ENCODE results near the gene SEMA6D.

SEMA6D gene

GRCh38 chr15:47784820-47785219 is 67.5 kb downstream of the SEMA6D start:
- no peak overlapping the region for H3K27ac ChIP-seq
- no peak overlapping the region for H3K4me3 ChIP-seq
- intact Hi-C loops (cut with DNase I; ENCODE audit: low total_unique reads) = no loop called here
- no peaks in the 10 kb centered on the region for H3K27me3 ChIP-seq
- H3K36me3 ChIP-seq = no peaks in the 10 kb centered on the region
- H3K4me1 ChIP-seq = no peaks in the 10 kb centered on the region
- TF ChIP-seq CTCF (IDR thresholded peaks at IDR 0.05) = no peak
- peaks cover 0 to 3% (median 0%) of the 10 kb centered on the region in 3 donors for H3K9me3 ChIP-seq
- no peak for DNase-seq

- H3K36me3 ChIP-seq = no peaks in the 10 kb centered on the region
- no peak overlapping the region for H3K4me3 ChIP-seq
- no peak overlapping the region for H3K27ac ChIP-seq
- no peak for DNase-seq
- intact Hi-C loops (cut with DNase I; ENCODE audit: low total_unique reads) = no loop called here
- TF ChIP-seq CTCF (IDR thresholded peaks at IDR 0.05) = no peak
- peaks cover 0 to 3% (median 0%) of the 10 kb centered on the region in 3 donors for H3K9me3 ChIP-seq
- no peaks in the 10 kb centered on the region for H3K4me1 ChIP-seq
- H3K27me3 ChIP-seq = no peaks in the 10 kb centered on the region
These were observed 69.1 kb downstream of the SEMA6D start for GRCh38 chr15:47786371-47786770.

- DNase-seq = no peak
- no peak overlapping the region for H3K4me3 ChIP-seq
- H3K9me3 ChIP-seq = peaks cover 0 to 3% (median 0%) of the 10 kb centered on the region in 3 donors
- intact Hi-C loops (cut with DNase I; ENCODE audit: low total_unique reads) = no loop called here
- no peaks in the 10 kb centered on the region for H3K4me1 ChIP-seq
- TF ChIP-seq CTCF (IDR thresholded peaks at IDR 0.05) = no peak
- no peaks in the 10 kb centered on the region for H3K36me3 ChIP-seq
- H3K27me3 ChIP-seq = no peaks in the 10 kb centered on the region
- H3K27ac ChIP-seq = no peak overlapping the region
These were observed 70.6 kb downstream of the SEMA6D start for GRCh38 chr15:47787875-47788274.

- no peak overlapping the region for H3K4me3 ChIP-seq
- no peak for TF ChIP-seq CTCF (IDR thresholded peaks at IDR 0.05)
- DNase-seq = no peak
- H3K4me1 ChIP-seq = peaks cover 0 to 5% (median 0%) of the 10 kb centered on the region in 4 donors
- no peak overlapping the region for H3K27ac ChIP-seq
- H3K36me3 ChIP-seq = no peaks in the 10 kb centered on the region
- H3K27me3 ChIP-seq = no peaks in the 10 kb centered on the region
- no peaks in the 10 kb centered on the region for H3K9me3 ChIP-seq
- intact Hi-C loops (cut with DNase I; ENCODE audit: low total_unique reads) = no loop called here
These were observed 71.4 kb downstream of the SEMA6D start for GRCh38 chr15:47788685-47789084.

GRCh38 chr15:47791161-47791560 is 73.9 kb downstream of the SEMA6D start:
- no peaks in the 10 kb centered on the region for H3K27me3 ChIP-seq
- H3K4me3 ChIP-seq = no peak overlapping the region
- H3K4me1 ChIP-seq = peaks cover 0 to 14% (median 0%) of the 10 kb centered on the region in 4 donors
- intact Hi-C loops (cut with DNase I; ENCODE audit: low total_unique reads) = no loop called here
- no peaks in the 10 kb centered on the region for H3K36me3 ChIP-seq
- no peak overlapping the region for H3K27ac ChIP-seq
- TF ChIP-seq CTCF (IDR thresholded peaks at IDR 0.05) = no peak
- H3K9me3 ChIP-seq = no peaks in the 10 kb centered on the region
- no peak for DNase-seq

- Histone ChIP-seq H3K36me3 (no peaks in the 10 kb centered on the region), H3K27me3 (no peaks in the 10 kb centered on the region), H3K27ac (no peak overlapping the region), H3K9me3 (no peaks in the 10 kb centered on the region), H3K4me1 (peaks cover 0 to 14% (median 0%) of the 10 kb centered on the region in 4 donors), H3K4me3 (no peak overlapping the region)
- DNase-seq = no peak
- intact Hi-C loops (cut with DNase I; ENCODE audit: low total_unique reads) = no loop called here
- no peak for TF ChIP-seq CTCF (IDR thresholded peaks at IDR 0.05)
These were observed 74.9 kb downstream of the SEMA6D start for GRCh38 chr15:47792231-47792630.

Measured in tibial artery (tissue), 4 donors.